Subcutaneous adipose tissue (tissue), 4 donors: ENCODE measurements around the gene SETD1A. TPM values are rescaled to one million over a fixed set of nuclear protein-coding genes. Genes with fewer than 3 reads are reported as not detected.

Source experiments
- total RNA-seq, 4 donors: library from RNA; depleted of rRNA; stranded (reverse); fragments of >200 nt; gene quantifications; one replicate each; pipeline ENCODE4 v1.1.0, GENCODE V29; 2016
- TF ChIP-seq, protein P1 (sequence below): fragments of 450-650 bp; IDR thresholded peaks from one replicate; pipeline ENCODE4 v1.5.1; 2016; ENCODE audit warnings: low read depth, mild to moderate bottlenecking, control low read depth, antibody characterized with exemption, moderate library complexity

The SETD1A gene
- total RNA-seq, 4 donors from 2014 or later = 3.9 to 10.5 (median 5.3) TPM

DNA sequence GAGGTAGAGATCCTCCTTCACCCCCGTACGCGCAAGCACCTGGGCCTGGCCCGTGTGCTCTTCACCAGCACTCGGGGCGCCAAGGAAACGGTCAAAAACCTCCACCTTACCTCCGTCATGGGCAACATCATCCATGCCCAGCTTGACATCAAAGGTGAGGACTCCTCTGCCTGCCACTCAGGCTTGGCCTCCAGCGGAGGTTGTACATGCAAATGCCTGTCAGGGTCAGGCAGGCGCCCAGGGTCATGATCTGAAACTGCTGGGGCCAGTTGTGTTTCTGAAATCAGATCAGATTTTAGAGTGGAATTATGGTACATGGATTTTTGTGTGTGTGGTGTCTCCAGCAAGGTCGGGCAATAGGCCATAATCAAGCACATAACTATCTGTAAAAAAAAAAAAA is 3.8 kb downstream of the SETD1A start:
- TF ChIP-seq, protein P1, sequence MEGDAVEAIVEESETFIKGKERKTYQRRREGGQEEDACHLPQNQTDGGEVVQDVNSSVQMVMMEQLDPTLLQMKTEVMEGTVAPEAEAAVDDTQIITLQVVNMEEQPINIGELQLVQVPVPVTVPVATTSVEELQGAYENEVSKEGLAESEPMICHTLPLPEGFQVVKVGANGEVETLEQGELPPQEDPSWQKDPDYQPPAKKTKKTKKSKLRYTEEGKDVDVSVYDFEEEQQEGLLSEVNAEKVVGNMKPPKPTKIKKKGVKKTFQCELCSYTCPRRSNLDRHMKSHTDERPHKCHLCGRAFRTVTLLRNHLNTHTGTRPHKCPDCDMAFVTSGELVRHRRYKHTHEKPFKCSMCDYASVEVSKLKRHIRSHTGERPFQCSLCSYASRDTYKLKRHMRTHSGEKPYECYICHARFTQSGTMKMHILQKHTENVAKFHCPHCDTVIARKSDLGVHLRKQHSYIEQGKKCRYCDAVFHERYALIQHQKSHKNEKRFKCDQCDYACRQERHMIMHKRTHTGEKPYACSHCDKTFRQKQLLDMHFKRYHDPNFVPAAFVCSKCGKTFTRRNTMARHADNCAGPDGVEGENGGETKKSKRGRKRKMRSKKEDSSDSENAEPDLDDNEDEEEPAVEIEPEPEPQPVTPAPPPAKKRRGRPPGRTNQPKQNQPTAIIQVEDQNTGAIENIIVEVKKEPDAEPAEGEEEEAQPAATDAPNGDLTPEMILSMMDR = no peak

DNA sequence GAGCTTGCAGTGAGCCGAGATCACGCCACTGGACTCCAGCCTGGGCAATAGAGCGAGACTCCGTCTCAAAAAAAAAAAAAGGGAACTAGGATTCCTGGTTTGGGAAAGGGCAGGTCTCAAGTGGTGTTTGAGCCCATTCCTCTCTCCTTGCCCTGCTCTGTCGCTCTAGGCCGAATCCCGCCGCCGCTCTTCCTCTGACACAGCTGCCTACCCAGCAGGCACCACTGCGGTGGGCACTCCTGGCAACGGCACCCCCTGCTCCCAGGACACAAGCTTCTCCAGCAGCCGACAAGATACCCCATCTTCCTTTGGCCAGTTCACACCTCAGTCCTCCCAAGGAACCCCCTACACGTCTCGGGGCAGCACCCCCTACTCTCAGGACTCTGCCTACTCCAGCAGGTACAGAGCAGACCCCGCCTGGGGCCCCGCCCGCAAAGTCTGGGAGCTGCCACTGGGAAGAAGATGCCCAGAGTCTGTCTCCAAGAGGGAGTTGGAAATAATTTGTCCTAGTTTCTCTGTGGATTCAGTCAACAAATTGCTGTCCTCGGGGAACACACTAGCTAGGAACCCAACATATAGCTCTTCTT is 6.5 kb downstream of the SETD1A start:
- TF ChIP-seq, protein P1 = no peak

GRCh38 chr16:30964574-30965226 is 7.1 kb downstream of the SETD1A start:
- TF ChIP-seq, protein P1 = no peak

GRCh38 chr16:30965436-30965835 is 7.9 kb downstream of the SETD1A start:
- TF ChIP-seq, protein P1 = no peak

DNA sequence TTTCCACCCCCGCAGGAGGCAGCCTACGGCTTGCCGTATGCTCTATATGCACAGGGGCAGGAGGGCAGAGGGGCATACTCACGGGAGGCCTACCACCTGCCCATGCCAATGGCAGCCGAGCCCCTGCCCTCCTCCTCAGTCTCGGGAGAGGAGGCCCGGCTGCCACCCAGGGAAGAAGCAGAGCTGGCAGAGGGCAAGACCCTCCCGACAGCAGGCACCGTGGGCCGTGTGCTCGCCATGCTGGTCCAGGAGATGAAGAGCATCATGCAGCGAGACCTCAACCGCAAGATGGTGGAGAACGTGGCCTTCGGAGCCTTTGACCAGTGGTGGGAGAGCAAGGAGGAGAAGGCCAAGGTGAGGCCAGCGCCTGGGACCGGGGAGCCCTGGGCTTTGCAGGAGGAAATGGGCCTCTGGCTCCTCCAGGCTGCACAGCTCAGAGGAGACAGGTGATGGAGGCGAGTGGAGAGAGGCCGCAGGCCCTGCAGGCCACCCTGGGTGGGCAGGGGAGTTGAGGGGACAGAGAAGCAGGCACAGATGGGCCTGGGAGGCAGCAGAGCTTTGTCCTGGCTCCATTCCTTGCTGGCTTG is 8.6 kb downstream of the SETD1A start:
- TF ChIP-seq, protein P1 = no peak

GRCh38 chr16:30967795-30968194 is 10.2 kb downstream of the SETD1A start:
- TF ChIP-seq, protein P1 = no peak

DNA sequence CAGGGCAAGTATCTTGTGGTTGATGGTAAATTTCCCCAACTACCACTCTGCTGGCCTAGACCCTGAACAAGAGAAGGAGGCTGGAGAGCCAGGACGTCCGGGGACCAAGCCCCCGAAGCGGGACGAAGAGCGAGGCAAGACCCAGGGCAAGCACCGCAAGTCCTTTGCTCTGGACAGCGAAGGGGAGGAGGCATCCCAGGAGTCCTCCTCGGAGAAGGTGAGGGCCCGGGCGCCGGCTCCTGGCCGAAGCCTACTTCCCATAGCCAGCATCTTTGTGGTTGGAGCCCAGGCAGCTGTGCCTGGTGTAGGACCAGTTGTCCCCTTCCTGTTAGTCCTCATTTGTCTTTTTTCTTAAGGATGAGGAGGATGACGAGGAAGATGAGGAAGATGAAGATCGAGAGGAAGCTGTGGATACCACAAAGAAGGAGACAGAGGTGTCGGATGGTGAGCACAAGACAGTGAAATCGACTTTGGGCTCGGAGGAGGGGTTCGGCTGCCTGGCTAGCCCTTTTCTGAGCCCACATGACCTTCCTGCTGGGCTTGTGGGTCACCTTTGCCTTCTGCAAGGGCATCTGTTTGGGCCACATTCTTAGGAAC is 11.8 kb downstream of the SETD1A start:
- TF ChIP-seq, protein P1 = no peak
